GDM1 (cell line): Measurements from ENCODE around the gene AGMAT.
A peak's percentile ranks its signal among the peaks of the same experiment; 100 is the strongest.
"Not testable (repeated sequence)": the region's sequence is repeated elsewhere in the genome, so short reads cannot be mapped to it uniquely, and the experiment has no call there.

Experiments used
- DNase-seq: peaks from one replicate; lab custom pipeline; 2025; lab: John Stamatoyannopoulos, UW

The AGMAT gene

GRCh38 chr1:15616373-15617172, 31.7 kb upstream of the AGMAT start:
- no peak for DNase-seq

DNA sequence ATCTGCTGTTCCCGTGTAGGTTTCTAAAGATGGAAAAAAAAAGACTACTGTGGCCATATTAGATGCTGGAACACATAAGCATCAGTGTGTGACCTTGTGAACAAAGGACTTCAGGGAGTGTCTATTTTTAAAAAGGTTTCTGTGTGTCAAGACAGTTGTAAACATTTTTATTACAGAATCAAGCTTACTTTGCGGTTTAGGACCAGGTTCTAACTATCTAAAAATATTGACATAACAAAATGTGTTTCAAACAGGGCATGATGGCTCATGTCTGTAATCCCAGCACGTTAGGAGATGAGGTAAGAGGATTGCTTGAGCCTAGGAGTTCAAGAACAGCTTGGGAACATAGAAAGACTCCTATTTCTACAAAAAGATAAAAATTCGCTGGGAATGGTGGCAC, 25.3 kb upstream of the AGMAT start:
- no peak for DNase-seq

DNA sequence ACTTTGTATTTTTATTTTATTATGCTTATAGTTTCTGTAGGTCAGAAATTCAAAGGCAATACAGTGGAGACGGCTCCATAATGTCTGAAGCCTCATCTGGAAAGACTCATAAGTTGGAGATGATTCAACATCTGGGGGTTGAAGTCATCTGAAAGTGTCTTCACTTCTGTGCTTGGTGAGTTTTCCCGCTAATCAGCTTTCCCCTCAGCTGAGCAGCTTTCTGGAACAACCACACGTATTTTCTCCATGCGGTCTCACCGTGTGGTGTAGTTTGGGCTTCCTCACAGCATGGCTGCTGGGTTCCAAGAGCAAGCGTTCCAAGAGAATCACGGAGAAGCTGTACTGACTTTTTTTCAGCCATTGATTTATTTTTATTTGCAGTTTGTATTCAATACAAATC, 24.8 kb upstream of the AGMAT start:
- DNase-seq, result no peak

DNA sequence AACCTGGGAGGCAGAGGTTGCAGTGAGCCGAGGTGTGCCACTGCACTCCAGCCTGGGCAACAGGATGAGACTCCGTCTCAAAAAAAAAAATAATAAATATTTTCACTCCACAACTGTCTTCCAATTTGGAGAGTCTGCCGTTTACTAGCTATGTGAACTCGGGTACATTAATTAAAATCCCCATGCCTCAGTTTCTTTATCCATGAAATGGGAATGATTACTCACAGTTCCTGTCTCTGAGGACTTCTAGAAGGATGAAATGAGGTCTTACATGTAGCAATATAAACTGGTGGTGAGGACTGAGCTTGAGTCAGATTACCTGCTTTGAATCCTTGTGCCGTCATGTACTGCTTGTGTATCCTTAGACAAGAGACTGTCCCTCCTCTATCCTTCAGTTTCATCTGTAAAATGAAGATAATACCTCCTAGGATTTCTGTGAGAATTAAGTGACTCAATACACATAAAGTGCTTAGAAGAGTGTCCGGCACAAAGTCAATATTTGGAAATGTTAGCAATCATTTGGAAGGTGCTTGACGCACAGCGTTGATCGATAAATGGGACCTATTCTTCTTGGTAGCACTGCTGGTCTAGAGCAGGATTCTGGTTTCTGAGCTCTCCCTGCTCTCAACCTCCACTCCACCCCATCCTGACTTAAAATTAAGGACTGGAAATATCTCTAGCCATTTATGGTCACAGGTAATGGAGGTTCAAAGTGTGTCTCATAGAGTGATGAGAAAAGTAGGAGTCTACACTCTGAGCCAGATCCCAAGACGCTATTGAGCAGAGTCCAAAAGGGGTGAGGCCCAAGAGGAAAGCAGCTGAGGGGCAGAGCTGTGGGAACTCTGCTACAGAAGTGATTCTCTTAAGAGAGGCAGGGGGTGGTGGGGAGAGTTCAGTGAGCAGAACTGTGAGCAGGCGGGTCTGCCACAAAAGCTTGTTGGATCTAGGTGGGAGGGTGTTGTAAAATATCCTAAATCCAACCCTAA, 20.8 kb upstream of the AGMAT start:
- DNase-seq, result no peak

- DNase-seq, result not testable (repeated sequence)
Measured at GRCh38 chr1:15604400-15604799, 19.5 kb upstream of the AGMAT start.

DNA sequence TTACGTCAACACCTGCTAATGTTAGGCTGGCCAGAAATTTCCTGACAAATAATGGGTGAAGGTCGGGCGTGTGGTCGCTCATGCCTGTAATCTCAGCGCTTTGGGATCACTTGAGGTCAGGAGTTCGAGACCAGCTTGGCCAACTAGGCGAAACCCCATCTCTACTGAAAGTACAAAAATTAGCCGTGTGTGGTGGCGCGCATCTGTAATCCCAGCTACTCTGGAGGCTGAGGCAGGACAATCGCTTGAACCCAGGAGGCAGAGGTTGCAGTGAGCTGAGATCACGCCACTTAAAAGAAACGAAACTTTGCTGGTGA, 19.1 kb upstream of the AGMAT start:
- not testable (repeated sequence) for DNase-seq

DNA sequence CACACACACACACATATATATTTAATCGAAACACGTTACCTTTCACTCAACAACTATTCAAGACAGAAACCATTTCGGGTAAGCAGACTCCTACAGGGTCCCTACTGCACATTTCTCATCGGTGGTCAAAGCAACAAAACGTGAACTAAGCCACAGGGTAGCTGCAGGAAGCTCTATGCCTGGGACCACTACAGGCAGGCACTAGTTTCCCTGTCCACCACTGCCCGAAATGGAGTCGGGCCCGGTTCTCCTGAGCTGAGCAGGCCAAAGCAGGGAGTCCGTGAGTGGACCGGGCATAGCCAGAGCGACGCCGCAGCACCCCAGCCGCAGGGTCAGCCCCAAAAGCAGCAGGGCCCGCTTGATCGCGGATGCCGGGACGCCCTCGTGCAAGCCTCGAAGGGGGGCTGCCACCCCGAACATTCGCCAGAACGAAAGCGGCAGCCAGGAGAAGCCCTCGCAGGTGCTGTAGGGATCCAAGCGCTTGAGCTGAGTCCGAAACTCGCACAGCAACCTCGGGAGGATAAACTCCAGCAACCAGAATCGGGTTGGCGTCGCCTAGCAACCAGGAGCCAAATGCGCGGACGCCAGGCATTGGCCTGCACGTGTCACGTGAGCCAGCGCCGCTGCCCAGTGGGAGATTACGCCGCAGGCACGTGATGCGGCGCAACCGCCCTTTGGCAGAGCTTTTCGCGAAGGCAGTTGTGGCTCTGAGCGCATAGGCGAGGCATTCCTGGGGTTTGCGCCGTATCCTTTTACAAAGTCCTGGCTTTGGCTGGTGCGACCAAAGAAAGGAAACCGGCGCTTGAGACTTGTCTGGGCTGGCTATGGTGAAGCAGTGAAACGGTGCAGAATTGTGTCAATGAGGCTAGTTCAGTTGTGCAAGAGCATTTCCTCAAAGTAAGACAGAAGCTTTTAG, 18.5 kb upstream of the AGMAT start:
- DNase-seq, result peak; percentile 91

GRCh38 chr1:15598436-15598835, 13.6 kb upstream of the AGMAT start:
- no peak for DNase-seq

GRCh38 chr1:15595809-15596617, 11.2 kb upstream of the AGMAT start:
- no peak for DNase-seq

- DNase-seq, result no peak
Measured at GRCh38 chr1:15592285-15592684, 7.4 kb upstream of the AGMAT start.

DNA sequence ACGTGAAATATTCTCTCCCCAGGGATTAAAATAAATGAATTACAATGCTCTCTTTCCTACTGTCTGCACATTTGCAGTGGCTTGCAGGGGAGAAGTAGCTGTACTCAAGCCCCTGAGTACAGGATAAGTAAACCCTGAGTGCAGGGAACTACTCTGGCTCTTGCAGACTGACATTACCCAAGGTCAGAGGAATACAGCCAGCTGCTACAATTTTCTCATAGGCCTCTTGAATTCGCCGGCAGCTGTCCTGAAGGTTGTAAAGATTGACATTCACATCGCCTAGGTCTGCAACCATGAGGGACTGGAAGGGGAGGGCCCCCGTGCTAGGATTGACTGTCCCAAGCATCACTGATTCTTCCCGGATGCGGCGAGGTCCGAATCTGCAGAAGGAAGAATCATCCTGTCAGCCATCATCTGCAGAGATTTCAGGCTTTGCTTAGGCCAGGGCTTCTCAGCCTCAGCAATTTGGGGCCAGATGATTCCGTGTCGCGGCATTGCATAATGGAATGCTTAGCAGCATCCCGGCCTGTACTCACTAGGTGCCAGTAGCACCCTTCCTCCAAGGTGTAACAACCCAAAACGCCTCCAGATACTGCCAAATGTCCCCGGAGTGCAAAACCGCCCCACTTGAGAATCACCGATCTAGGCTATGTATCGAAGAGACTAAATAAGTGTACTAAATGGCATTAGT, 1.7 kb downstream of the AGMAT start:
- no peak for DNase-seq

DNA sequence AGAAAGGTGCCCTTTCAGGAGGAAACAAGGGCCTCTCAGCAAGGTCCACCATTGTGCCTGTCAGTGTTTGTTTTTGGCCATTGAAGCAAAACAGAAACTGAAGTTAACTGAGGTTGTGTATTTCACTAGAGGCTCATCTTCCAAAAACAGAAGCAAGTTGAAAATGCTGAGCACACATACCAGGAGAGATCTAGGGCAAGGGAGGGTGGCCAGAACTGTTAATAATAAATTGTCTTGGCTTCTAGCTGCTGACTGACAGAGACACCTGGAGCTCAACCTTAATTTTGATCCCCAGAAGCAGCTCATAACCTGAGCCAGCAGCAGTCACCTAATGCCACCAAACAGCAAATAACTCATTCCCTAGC, 5.2 kb downstream of the AGMAT start:
- no peak for DNase-seq

- no peak for DNase-seq
Measured at GRCh38 chr1:15578921-15579682, 5.7 kb downstream of the AGMAT start.

DNA sequence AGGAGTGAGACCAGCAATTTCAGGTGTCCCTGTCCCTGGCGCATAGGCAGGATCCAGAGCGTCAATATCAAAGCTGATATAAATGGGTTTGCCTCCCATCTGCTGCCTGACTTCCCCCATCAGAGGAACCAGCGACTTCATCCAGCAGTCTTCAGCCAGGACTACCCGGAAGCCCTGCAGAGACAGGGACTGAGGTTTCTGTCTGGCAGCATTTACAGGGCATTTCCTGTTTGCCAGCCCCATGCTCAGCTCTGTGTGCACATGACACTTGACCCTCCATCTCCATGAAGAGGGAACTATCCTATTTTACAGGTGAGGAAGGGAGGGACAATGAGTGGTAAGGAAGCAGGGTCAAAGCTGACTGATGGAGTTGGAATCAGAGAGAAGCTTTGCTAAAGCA, 7.2 kb downstream of the AGMAT start:
- no peak for DNase-seq

DNA sequence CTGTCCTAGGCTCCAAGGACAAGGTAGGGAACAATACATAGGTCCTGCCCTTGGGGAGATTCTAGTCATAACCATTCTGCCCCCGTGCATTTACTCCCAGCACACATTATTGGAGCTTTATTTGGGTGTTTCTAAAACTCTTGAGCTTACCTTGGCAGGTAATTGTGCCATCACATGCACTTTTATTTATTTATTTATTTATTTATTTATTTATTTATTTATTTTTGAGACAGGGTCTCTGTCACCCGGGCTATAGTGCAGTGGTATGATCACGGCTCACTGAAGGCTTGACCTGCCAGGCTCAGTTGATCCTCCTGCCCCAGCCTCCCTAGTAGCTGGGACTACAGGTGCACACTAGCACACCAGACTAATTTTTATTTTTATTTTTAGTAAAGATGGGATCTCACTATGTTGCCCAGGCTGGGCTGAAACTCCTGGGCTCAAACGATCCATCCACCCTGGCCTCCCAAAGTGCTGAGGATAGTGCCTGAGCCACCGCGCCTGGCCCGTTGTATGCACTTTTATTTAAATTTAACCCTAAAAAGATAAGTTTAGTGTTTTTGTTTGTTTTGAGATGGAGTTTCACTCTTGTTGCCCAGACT, 9.2 kb downstream of the AGMAT start:
- DNase-seq, result no peak

- no peak for DNase-seq
Measured at GRCh38 chr1:15574741-15575140, 10.1 kb downstream of the AGMAT start.

DNA sequence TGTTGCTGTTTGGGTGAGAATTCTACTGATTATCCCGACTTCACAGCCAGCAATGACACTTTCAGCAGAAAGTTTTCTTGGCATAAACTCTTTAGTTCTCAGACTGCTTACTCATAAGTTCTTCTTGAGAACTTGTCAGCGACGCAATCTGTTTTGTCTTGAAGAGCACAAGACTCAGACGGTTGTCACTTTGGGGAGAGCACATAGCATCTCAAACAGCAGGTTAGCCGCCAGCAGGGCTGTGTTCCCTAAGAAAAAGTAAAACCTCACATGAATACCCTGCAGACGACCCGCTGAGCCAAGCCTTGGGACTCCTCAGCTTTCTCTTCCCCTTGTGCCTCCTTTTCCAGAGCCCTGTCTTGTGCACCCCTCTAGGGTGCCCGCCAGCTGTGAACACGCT, 11.4 kb downstream of the AGMAT start:
- no peak for DNase-seq

GRCh38 chr1:15571266-15571665, 13.6 kb downstream of the AGMAT start:
- DNase-seq, result no peak

- no peak for DNase-seq
Measured at GRCh38 chr1:15570861-15571260, 14.0 kb downstream of the AGMAT start.
